GM23248 (cell line): Measurements from ENCODE around the gene AKAP13.

Source experiments
- EZH2 ChIP-seq: fragments of 200-600 bp; sonication (generic); IDR thresholded peaks from 2 replicates; pipeline ENCODE4 v1.6.1; 2018; ENCODE audit warnings: antibody characterized with exemption, mild to moderate bottlenecking; ENCODE audit not compliant: insufficient read depth, poor library complexity, severe bottlenecking
- EZH2phosphoT487 ChIP-seq: fragments of 200-600 bp; sonication (generic); IDR thresholded peaks from 2 replicates; pipeline ENCODE4 v1.6.1; 2018; ENCODE audit warnings: antibody characterized with exemption, moderate library complexity, mild to moderate bottlenecking, low read depth; ENCODE audit not compliant: insufficient read depth

DNA sequence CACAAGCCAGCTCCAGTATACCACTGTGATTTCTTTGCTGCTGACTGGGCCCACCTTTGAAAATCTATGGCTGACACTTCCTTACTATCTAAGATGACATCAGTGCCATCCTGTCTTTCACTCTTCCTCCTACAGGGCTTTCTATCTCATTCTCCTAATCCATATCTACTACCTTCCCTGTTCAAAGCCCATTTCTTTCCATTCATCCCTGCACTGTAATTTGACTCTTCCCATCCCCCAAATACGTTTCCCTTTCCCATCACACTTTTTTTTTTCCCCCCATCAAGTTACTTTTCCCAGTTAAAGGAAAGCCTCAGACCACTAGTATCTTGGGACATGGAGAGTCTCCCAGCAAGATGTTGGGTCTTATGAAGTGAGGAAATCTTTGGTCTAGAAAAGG, 136.7 kb downstream of the AKAP13 start:
- TF ChIP-seq EZH2 (no peak), EZH2phosphoT487 (no peak)
